Measurements from ENCODE around the gene MAP7. TPM values are rescaled to one million over a fixed set of nuclear protein-coding genes. Genes with fewer than 3 reads are reported as not detected.
"Not testable (repeated sequence)": the region's sequence is repeated elsewhere in the genome, so short reads cannot be mapped to it uniquely, and the experiment has no call there.

Gene MAP7
- total RNA-seq, 1 donor = 1.4 TPM

DNA sequence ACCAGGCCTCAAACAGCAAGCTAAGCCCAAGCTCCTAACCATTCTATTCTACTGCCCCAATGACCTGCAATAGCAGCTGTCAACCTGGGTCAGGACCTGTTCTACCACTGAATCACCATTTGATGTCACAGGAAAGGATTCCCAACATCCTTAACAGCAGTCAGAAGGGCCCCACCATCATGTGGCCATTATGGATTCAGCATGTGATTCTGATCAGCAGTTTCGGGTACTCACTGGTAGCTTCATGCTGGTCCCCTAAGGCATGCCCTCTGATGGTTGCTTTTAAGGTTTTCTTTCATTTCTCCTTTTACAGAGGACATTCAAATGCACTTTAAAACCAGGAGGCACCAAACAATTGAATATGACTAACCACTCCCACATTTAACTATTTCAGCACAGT is 37.3 kb upstream of the MAP7 start:
- Histone ChIP-seq H3K9me3 (ENCODE audit: low read depth, low read length) (no peaks in the 10 kb centered on the region), H3K79me2 (ENCODE audit: insufficient read depth, low read length) (no peaks in the 10 kb centered on the region), H3K36me3 (ENCODE audit: insufficient read depth, low read length) (peaks cover 4% of the 10 kb centered on the region), H4K20me1 (ENCODE audit: insufficient read depth, low read length) (no peaks in the 10 kb centered on the region), H3K27ac (ENCODE audit: low read depth, low read length) (peak overlapping the region; percentile 75), H2AFZ (ENCODE audit: low read length) (no peak overlapping the region), H3K27me3 (ENCODE audit: insufficient read depth, low read length) (no peaks in the 10 kb centered on the region), H3K4me2 (ENCODE audit: insufficient read depth, low read length) (no peak overlapping the region), H3K4me3 (ENCODE audit: insufficient read depth, low read length) (no peak overlapping the region), H3K4me1 (ENCODE audit: insufficient read depth, low read length) (peaks cover 17% of the 10 kb centered on the region)
- TF ChIP-seq, protein P1, sequence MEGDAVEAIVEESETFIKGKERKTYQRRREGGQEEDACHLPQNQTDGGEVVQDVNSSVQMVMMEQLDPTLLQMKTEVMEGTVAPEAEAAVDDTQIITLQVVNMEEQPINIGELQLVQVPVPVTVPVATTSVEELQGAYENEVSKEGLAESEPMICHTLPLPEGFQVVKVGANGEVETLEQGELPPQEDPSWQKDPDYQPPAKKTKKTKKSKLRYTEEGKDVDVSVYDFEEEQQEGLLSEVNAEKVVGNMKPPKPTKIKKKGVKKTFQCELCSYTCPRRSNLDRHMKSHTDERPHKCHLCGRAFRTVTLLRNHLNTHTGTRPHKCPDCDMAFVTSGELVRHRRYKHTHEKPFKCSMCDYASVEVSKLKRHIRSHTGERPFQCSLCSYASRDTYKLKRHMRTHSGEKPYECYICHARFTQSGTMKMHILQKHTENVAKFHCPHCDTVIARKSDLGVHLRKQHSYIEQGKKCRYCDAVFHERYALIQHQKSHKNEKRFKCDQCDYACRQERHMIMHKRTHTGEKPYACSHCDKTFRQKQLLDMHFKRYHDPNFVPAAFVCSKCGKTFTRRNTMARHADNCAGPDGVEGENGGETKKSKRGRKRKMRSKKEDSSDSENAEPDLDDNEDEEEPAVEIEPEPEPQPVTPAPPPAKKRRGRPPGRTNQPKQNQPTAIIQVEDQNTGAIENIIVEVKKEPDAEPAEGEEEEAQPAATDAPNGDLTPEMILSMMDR (IDR thresholded peaks at IDR 0.05; ENCODE audit: extremely low read depth, low read depth, low read length) = no peak
- DNase-seq (ENCODE audit: insufficient read length, low spot score, missing footprints) = no peak

GRCh38 chr6:136586295-136586694 is 36.1 kb upstream of the MAP7 start:
- H2AFZ ChIP-seq (ENCODE audit: low read length) = no peak overlapping the region

DNA sequence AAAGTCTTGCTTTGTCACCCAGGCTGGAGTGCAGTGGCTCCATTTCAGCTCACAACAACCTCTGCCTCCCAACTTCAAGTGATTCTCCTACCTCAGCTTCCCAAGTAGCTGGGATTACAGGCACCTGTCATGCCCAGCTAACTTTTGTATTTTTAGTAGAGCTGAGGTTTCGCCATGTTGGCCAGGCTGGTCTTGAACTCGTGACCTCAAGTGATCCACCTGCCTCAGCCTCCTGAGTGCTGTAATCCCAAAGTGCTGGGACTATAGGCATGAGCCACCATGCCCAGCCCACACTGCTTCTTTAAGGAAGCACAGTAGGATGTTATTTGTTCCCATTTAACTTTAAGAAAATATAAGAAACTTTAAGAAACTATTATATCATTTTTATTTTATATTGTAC is 35.3 kb upstream of the MAP7 start:
- not testable (repeated sequence) for H3K27me3 ChIP-seq (ENCODE audit: insufficient read depth, low read length); H3K4me3 ChIP-seq (ENCODE audit: insufficient read depth, low read length); H3K36me3 ChIP-seq (ENCODE audit: insufficient read depth, low read length); H3K4me2 ChIP-seq (ENCODE audit: insufficient read depth, low read length); H3K9me3 ChIP-seq (ENCODE audit: low read depth, low read length); H3K79me2 ChIP-seq (ENCODE audit: insufficient read depth, low read length); H4K20me1 ChIP-seq (ENCODE audit: insufficient read depth, low read length); DNase-seq (ENCODE audit: insufficient read length, low spot score, missing footprints); H2AFZ ChIP-seq (ENCODE audit: low read length)
- peaks cover 16% of the 10 kb centered on the region for H3K4me1 ChIP-seq (ENCODE audit: insufficient read depth, low read length)
- peak overlapping the region; percentile 75 for H3K27ac ChIP-seq (ENCODE audit: low read depth, low read length)

More at GRCh38 chr6:136586295-136586694, 36.1 kb upstream of the MAP7 start:
- Histone ChIP-seq H3K4me1 (ENCODE audit: insufficient read depth, low read length) (peaks cover 16% of the 10 kb centered on the region), H3K4me2 (ENCODE audit: insufficient read depth, low read length) (no peak overlapping the region), H3K79me2 (ENCODE audit: insufficient read depth, low read length) (no peaks in the 10 kb centered on the region), H3K27me3 (ENCODE audit: insufficient read depth, low read length) (no peaks in the 10 kb centered on the region), H3K4me3 (ENCODE audit: insufficient read depth, low read length) (no peak overlapping the region), H4K20me1 (ENCODE audit: insufficient read depth, low read length) (no peaks in the 10 kb centered on the region), H3K27ac (ENCODE audit: low read depth, low read length) (peak overlapping the region; percentile 75), H3K36me3 (ENCODE audit: insufficient read depth, low read length) (peaks cover 4% of the 10 kb centered on the region), H3K9me3 (ENCODE audit: low read depth, low read length) (no peaks in the 10 kb centered on the region)
- DNase-seq (ENCODE audit: insufficient read length, low spot score, missing footprints) = peak; percentile 49
- TF ChIP-seq, protein P1 (IDR thresholded peaks at IDR 0.05; ENCODE audit: extremely low read depth, low read depth, low read length) = no peak

GRCh38 chr6:136584290-136584689 is 34.1 kb upstream of the MAP7 start:
- H3K4me3 ChIP-seq (ENCODE audit: insufficient read depth, low read length); H3K36me3 ChIP-seq (ENCODE audit: insufficient read depth, low read length); H3K27me3 ChIP-seq (ENCODE audit: insufficient read depth, low read length); H4K20me1 ChIP-seq (ENCODE audit: insufficient read depth, low read length); DNase-seq (ENCODE audit: insufficient read length, low spot score, missing footprints); H3K27ac ChIP-seq (ENCODE audit: low read depth, low read length); H3K9me3 ChIP-seq (ENCODE audit: low read depth, low read length); H2AFZ ChIP-seq (ENCODE audit: low read length); H3K79me2 ChIP-seq (ENCODE audit: insufficient read depth, low read length); H3K4me2 ChIP-seq (ENCODE audit: insufficient read depth, low read length): not testable (repeated sequence)
- peaks cover 16% of the 10 kb centered on the region for H3K4me1 ChIP-seq (ENCODE audit: insufficient read depth, low read length)

DNA sequence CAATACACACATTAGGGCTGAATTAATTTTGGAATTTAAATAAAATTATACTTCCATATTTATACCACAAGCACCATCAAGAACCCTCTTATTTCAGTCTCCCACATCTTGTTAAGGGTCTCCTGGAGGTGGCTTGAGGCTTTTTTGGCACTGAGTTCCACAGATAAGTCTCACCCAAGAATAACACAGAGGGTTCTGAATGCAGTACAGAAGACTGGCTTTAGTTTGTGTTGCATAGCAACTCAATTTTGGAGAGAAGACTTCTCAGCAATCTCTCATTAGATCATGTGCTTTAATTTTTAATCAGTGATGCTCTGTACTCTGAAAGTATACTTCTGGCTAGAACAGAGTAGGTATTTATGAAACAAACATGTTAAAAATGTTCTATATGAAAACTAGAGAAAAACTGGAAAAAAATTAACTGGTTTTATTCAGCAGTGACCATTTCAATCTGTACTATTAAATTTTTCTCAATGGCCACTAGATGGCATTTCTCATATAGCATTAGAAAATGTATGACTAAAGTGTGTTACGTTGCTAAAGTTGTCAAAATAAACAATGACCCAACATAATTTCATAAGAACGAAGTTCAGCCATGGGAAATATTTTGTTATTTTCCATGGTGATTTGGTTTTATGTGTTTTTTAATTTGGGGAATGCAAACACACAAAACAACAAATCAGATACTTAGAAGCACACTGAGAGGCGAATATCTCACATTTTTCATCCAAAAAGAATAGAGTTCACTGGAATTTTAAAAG is 32.7 kb upstream of the MAP7 start:
- Histone ChIP-seq H3K27ac (ENCODE audit: low read depth, low read length) (peak overlapping the region; percentile 96), H3K4me2 (ENCODE audit: insufficient read depth, low read length) (peak overlapping the region; percentile 57), H3K4me3 (ENCODE audit: insufficient read depth, low read length) (no peak overlapping the region), H4K20me1 (ENCODE audit: insufficient read depth, low read length) (no peaks in the 10 kb centered on the region), H3K36me3 (ENCODE audit: insufficient read depth, low read length) (no peaks in the 10 kb centered on the region), H3K27me3 (ENCODE audit: insufficient read depth, low read length) (no peaks in the 10 kb centered on the region), H3K9me3 (ENCODE audit: low read depth, low read length) (no peaks in the 10 kb centered on the region), H3K4me1 (ENCODE audit: insufficient read depth, low read length) (peaks cover 16% of the 10 kb centered on the region), H2AFZ (ENCODE audit: low read length) (no peak overlapping the region), H3K79me2 (ENCODE audit: insufficient read depth, low read length) (no peaks in the 10 kb centered on the region)
- DNase-seq (ENCODE audit: insufficient read length, low spot score, missing footprints) = peak; percentile 76
- TF ChIP-seq, protein P1 (IDR thresholded peaks at IDR 0.05; ENCODE audit: extremely low read depth, low read depth, low read length) = peak; percentile 68

Measured in osteoblast (primary cell).